ENCODE results near the gene XRCC5.

GRCh38 chr2:216101109-216101508 lies 8.0 kb upstream of the XRCC5 start:
- no peak for TF ChIP-seq SP2 (tag by site-specific recombination; IDR thresholded peaks at IDR 0.05)
- no peak for TF ChIP-seq ZNF555 (tag by site-specific recombination; conservative IDR thresholded peaks at IDR 0.05)
- TF ChIP-seq CTCF (tag by site-specific recombination; IDR thresholded peaks at IDR 0.05) = no peak
- no peak for TF ChIP-seq ZBTB44 (tag by site-specific recombination; IDR thresholded peaks at IDR 0.05)
- no peak for TF ChIP-seq ZNF692 (tag by site-specific recombination; IDR thresholded peaks at IDR 0.05)

Data from HEK293 (cell line).